NCI-H446 treated with DMSO at 0.1 percent for 48 hours (cell line): ENCODE data around the gene PLB1.

Experiments
- DNase-seq: peaks from one replicate; lab custom pipeline; 2025; lab: John Stamatoyannopoulos, UW

Gene PLB1

GRCh38 chr2:28590496-28591301 lies 94.8 kb downstream of the PLB1 start:
- DNase-seq, result no peak

GRCh38 chr2:28591711-28592335 lies 96.0 kb downstream of the PLB1 start:
- DNase-seq, result no peak

GRCh38 chr2:28592481-28592880 lies 96.6 kb downstream of the PLB1 start:
- DNase-seq, result no peak

GRCh38 chr2:28593160-28593755 lies 97.4 kb downstream of the PLB1 start:
- no peak for DNase-seq

GRCh38 chr2:28594000-28594331 lies 98.1 kb downstream of the PLB1 start:
- DNase-seq, result no peak

- DNase-seq, result peak; percentile 33
These were observed 98.7 kb downstream of the PLB1 start for GRCh38 chr2:28594332-28595108.

- DNase-seq, result no peak
These were observed 99.5 kb downstream of the PLB1 start for GRCh38 chr2:28595323-28595722.

- DNase-seq, result no peak
These were observed 102.6 kb downstream of the PLB1 start for GRCh38 chr2:28598484-28598883.

- DNase-seq, result no peak
These were observed 104.3 kb downstream of the PLB1 start for GRCh38 chr2:28600181-28600580.

GRCh38 chr2:28601616-28602015 lies 105.8 kb downstream of the PLB1 start:
- DNase-seq, result no peak

- DNase-seq, result no peak
These were observed 106.3 kb downstream of the PLB1 start for GRCh38 chr2:28602136-28602660.

- no peak for DNase-seq
These were observed 107.1 kb downstream of the PLB1 start for GRCh38 chr2:28602751-28603639.

GRCh38 chr2:28603821-28604220 lies 108.0 kb downstream of the PLB1 start:
- no peak for DNase-seq

GRCh38 chr2:28604284-28604843 lies 108.5 kb downstream of the PLB1 start:
- DNase-seq, result no peak

GRCh38 chr2:28606986-28607441 lies 111.2 kb downstream of the PLB1 start:
- DNase-seq, result no peak

GRCh38 chr2:28607730-28608499 lies 112.1 kb downstream of the PLB1 start:
- no peak for DNase-seq

- DNase-seq, result no peak
These were observed 112.9 kb downstream of the PLB1 start for GRCh38 chr2:28608500-28609424.

GRCh38 chr2:28610583-28611201 lies 114.8 kb downstream of the PLB1 start:
- no peak for DNase-seq
